Colonic mucosa (tissue), 4 donors: ENCODE data around the gene ANKRD33. TPM values are rescaled to one million over a fixed set of nuclear protein-coding genes. Genes with fewer than 3 reads are reported as not detected.

ENCODE experiments used
- DNase-seq: peaks from one replicate; pipeline ENCODE4 v3.0.0-alpha.2; 2020
- H3K27ac ChIP-seq: fragments of 200-600 bp; one replicate; pipeline ENCODE4 v1.8.0; 2021
- H3K27me3 ChIP-seq: fragments of 200-600 bp; one replicate; pipeline ENCODE4 v1.8.0; 2021
- H3K36me3 ChIP-seq: fragments of 200-600 bp; one replicate; pipeline ENCODE4 v1.8.0; 2021
- H3K4me1 ChIP-seq: fragments of 200-600 bp; one replicate; pipeline ENCODE4 v1.8.0; 2021; ENCODE audit warnings: mild to moderate bottlenecking
- H3K4me3 ChIP-seq: fragments of 200-600 bp; one replicate; pipeline ENCODE4 v1.8.0; 2021
- H3K9ac ChIP-seq, 2 donors: one replicate each; pipeline ENCODE4 v1.7.0; 2013; ENCODE audit warnings: control low read depth in 2 of 2, low read depth in 2 of 2, low read length in 2 of 2
- H3K9me3 ChIP-seq: fragments of 200-600 bp; one replicate; pipeline ENCODE4 v1.8.0; 2021
- intact Hi-C: fragments of 100-400 bp; cut with DNase I; formaldehyde crosslinking; loops from one replicate; pipeline ENCODE4 v1.14.1; 2022
- total RNA-seq, 2 donors: library from RNA; stranded (reverse); fragmentation: NEBNext Ultra II Directional in 1 of 2; extraction: Animal tissue kit (Norgen Biotek cat#: 25700) in 1 of 2; gene quantifications; one replicate each; pipeline ENCODE4 v1.2.1, GENCODE V29; 2021
- TF ChIP-seq, protein P1 (sequence below): fragments of 200-600 bp; IDR thresholded peaks from one replicate; pipeline ENCODE4 v1.8.0; 2022; ENCODE audit warnings: antibody characterized with exemption, mild to moderate bottlenecking
- donor health status: healthy.
- donor health status: DM: no; HTN: no; CAD: no.
- donor health status: DM: no; HTN: no; CAD: no.

Gene ANKRD33
- total RNA-seq, 2 donors from 2014 or later = not detected

DNA sequence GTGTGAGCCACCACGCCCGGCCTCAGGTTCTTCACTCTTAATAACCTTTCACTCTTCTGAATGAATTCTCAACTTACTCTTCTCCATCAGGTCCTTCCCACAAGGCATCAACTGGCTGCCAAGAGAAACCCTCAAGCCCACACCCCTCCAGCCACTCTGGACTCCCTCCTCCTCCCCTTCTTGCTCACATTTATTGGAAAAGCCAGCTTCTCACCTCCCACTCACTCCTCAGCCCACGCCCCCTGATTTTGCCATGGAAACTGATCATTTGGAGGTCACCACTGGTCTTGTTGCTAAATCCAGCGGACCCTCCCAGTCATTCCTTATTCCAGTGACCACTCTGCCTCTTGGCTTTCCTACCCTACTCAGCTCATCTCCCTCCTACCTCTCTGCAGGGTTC, 46.2 kb downstream of the ANKRD33 start:
- Histone ChIP-seq H3K9ac (no peak overlapping the region), H3K4me1 (no peaks in the 10 kb centered on the region), H3K4me3 (no peak overlapping the region), H3K27ac (no peak overlapping the region), H3K36me3 (no peaks in the 10 kb centered on the region), H3K9me3 (no peaks in the 10 kb centered on the region), H3K27me3 (no peaks in the 10 kb centered on the region)
- intact Hi-C loops = no loop called here
- TF ChIP-seq, protein P1, sequence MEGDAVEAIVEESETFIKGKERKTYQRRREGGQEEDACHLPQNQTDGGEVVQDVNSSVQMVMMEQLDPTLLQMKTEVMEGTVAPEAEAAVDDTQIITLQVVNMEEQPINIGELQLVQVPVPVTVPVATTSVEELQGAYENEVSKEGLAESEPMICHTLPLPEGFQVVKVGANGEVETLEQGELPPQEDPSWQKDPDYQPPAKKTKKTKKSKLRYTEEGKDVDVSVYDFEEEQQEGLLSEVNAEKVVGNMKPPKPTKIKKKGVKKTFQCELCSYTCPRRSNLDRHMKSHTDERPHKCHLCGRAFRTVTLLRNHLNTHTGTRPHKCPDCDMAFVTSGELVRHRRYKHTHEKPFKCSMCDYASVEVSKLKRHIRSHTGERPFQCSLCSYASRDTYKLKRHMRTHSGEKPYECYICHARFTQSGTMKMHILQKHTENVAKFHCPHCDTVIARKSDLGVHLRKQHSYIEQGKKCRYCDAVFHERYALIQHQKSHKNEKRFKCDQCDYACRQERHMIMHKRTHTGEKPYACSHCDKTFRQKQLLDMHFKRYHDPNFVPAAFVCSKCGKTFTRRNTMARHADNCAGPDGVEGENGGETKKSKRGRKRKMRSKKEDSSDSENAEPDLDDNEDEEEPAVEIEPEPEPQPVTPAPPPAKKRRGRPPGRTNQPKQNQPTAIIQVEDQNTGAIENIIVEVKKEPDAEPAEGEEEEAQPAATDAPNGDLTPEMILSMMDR = no peak
- no peak for DNase-seq

GRCh38 chr12:51937926-51938325, 50.0 kb downstream of the ANKRD33 start:
- Histone ChIP-seq H3K4me3 (no peak overlapping the region), H3K9ac (no peak overlapping the region), H3K27ac (no peak overlapping the region), H3K27me3 (no peaks in the 10 kb centered on the region), H3K4me1 (no peaks in the 10 kb centered on the region), H3K36me3 (no peaks in the 10 kb centered on the region), H3K9me3 (no peaks in the 10 kb centered on the region)
- TF ChIP-seq, protein P1 = no peak
- DNase-seq = no peak
- intact Hi-C loops = no loop called here

DNA sequence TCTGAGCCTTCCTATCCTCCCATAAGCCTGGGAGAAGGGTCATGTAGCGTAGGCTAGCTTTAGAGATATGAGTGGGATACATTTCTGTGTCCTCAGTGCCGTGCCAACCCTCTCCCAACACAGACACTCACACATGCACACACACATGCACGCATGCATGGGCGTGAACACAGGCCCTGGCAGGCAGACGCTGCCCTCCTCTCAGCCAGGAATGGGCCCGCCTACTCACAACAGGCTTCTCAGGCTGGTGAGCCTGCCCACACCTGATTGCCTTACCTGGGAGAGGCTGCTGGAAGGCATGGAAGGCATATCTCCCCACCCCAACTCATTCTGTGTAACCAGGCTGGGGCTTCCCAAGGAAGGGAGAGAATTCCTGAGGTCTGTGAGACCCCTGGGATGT, 50.8 kb downstream of the ANKRD33 start:
- intact Hi-C loops = no loop called here
- DNase-seq = no peak
- TF ChIP-seq, protein P1 = no peak

DNA sequence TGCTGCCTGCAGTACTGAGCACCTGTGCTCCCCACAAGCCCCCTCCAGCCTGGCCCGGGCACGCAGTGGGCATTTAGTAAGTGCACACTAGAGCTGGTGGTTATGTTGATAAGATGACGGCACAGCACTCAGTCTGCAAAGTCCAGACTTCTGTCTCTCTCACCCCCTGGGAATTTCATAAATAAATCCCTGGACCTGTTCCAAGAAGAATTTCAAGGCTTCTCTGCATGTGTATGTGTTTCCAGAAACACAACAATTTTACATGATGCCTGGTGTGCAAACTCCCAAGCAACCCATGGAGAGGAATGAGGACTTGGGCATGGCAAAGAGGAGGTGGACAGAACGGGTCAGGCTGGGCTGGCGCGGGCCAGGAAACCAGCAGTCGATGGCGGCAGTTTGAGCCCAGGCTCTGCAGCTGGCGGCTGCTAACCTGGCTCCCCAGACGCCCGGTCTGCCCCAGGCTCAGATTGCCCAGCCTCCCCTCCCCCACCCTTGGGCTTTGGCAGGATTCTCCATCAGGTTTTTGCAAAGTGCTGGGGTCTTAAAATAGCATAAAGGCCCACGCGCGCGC, 53.2 kb downstream of the ANKRD33 start:
- Histone ChIP-seq H3K36me3 (no peaks in the 10 kb centered on the region), H3K27me3 (no peaks in the 10 kb centered on the region), H3K4me3 (no peak overlapping the region), H3K27ac (no peak overlapping the region), H3K9ac (no peak overlapping the region), H3K4me1 (no peaks in the 10 kb centered on the region), H3K9me3 (no peaks in the 10 kb centered on the region)
- intact Hi-C loops = no loop called here
- DNase-seq = no peak
- TF ChIP-seq, protein P1 = no peak

More for the DNA sequence above, 50.8 kb downstream of the ANKRD33 start:
- Histone ChIP-seq H3K27ac (no peak overlapping the region), H3K4me1 (no peaks in the 10 kb centered on the region), H3K9ac (peak overlapping the region in 1 of 2 donors; percentile 26), H3K4me3 (no peak overlapping the region), H3K27me3 (no peaks in the 10 kb centered on the region), H3K9me3 (no peaks in the 10 kb centered on the region), H3K36me3 (no peaks in the 10 kb centered on the region)

Other genes with a start within 250 kb of the ANKRD33 start
- gene FIGNL2, start 39.4 kb upstream of the ANKRD33 start, total RNA-seq = under 1 TPM; 0.30 to 0.35 TPM
- 100 to 1,000 TPM; 121 to 162 TPM for gene ACVRL1, start 19.4 kb downstream of the ANKRD33 start, total RNA-seq
- 10 to 100 TPM; 56.0 to 63.0 TPM for gene ACVR1B, start 63.6 kb downstream of the ANKRD33 start, total RNA-seq
- 10 to 100 TPM in 1 of 2 donors, 1 to 10 TPM in 1; 5.0 to 15.2 TPM for gene TAMALIN, start 118.8 kb downstream of the ANKRD33 start, total RNA-seq
- 10 to 100 TPM; 51.1 to 52.0 TPM for gene NR4A1, start 163.3 kb downstream of the ANKRD33 start, total RNA-seq
- gene ATG101, start 181.9 kb downstream of the ANKRD33 start, total RNA-seq = 10 to 100 TPM; 37.7 to 44.0 TPM
- gene SMIM41, start 191.6 kb downstream of the ANKRD33 start, total RNA-seq = under 1 TPM; 0.30 to 0.58 TPM